ENCODE data around the gene RIC1. TPM values are rescaled to one million over a fixed set of nuclear protein-coding genes. Genes with fewer than 3 reads are reported as not detected.

The RIC1 gene
- total RNA-seq, 1 donor from 2014 or later = 23.9 TPM

DNA sequence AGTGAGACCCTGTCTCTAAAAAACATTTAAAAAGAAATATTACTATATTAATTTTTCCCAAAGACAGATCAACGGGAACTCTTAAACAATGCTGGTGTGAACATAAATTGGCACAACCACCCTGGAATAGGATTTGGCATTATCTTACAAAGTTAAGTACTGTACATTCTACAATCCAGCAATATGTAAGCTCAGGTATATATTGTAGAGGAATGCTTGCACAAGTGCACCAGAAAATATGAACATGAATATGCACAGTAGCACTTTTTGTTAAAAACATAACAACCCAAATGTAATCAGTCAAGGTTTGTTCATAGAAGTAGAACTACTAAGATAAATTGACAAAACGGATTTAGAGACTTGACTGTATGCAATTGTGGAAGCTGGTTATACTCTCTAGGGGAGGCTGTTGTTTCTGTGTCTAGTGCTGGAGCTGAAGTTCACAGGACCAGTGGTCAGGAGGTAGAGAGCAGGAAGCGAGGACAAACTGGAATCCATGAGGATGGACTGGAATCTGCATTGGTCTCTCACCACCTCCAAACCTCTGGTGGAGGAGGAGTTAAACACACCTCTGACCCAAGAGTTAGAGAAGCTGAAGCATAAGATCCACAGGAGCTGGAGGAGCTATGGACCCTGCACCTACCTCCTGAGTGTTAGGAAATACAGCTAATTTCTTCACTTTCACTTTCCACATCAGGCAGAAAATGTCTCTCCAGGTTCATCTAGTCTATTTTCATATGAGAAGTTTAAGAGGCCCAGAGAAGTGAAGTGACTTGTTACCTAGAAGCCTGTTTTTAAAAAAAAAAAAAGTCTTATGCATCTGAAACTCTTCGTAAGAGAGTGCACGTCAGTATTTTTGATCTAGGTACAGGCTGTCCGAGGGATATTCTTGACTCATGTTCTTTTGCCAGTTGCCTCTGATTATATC, 20.3 kb upstream of the RIC1 start:
- H3K36me3 ChIP-seq = no peaks in the 10 kb centered on the region
- ATAC-seq (peak; percentile 84), DNase-seq (no peak)
- no peaks in the 10 kb centered on the region for H3K27me3 ChIP-seq
- intact Hi-C loops (cut with DNase I) = no loop called here
- no peak for TF ChIP-seq CTCF (IDR thresholded peaks at IDR 0.05)
- no peaks in the 10 kb centered on the region for H3K9me3 ChIP-seq
- H3K4me3 ChIP-seq = peak overlapping the region; percentile 49
- peak overlapping the region; percentile 79 for H3K27ac ChIP-seq
- peaks cover 8% of the 10 kb centered on the region for H3K4me1 ChIP-seq

DNA sequence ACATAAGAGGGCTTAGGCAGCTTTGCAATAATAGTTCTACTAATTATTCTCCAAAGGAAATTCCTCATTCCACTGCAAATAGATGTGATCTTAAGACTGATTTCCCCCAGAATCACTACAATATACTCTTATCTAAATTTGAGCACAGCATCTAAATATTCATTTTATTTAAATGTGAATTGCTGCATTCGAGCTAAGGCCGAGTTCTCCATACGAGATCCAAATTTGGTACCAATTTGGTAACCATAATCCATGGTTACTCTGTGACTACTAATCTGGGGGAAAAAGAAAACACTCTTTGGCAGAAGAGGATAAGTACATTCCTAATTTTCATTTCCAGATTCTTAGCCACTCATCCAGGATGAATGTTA, 19.7 kb upstream of the RIC1 start:
- H3K4me1 ChIP-seq = peaks cover 8% of the 10 kb centered on the region
- no peak for TF ChIP-seq CTCF (IDR thresholded peaks at IDR 0.05)
- peak overlapping the region; percentile 49 for H3K4me3 ChIP-seq
- ATAC-seq (no peak), DNase-seq (no peak)
- no peaks in the 10 kb centered on the region for H3K9me3 ChIP-seq
- H3K27me3 ChIP-seq = no peaks in the 10 kb centered on the region
- H3K27ac ChIP-seq = peak overlapping the region; percentile 79
- intact Hi-C loops (cut with DNase I) = no loop called here
- H3K36me3 ChIP-seq = no peaks in the 10 kb centered on the region

- Histone ChIP-seq H3K36me3 (no peaks in the 10 kb centered on the region), H3K27me3 (no peaks in the 10 kb centered on the region), H3K4me3 (no peak overlapping the region), H3K9me3 (no peaks in the 10 kb centered on the region), H3K4me1 (peaks cover 8% of the 10 kb centered on the region), H3K27ac (no peak overlapping the region)
- no peak for DNase-seq
- intact Hi-C loops (cut with DNase I) = no loop called here
- ATAC-seq = no peak
- no peak for TF ChIP-seq CTCF (IDR thresholded peaks at IDR 0.05)
Measured at GRCh38 chr9:5610491-5610890, 18.4 kb upstream of the RIC1 start.

DNA sequence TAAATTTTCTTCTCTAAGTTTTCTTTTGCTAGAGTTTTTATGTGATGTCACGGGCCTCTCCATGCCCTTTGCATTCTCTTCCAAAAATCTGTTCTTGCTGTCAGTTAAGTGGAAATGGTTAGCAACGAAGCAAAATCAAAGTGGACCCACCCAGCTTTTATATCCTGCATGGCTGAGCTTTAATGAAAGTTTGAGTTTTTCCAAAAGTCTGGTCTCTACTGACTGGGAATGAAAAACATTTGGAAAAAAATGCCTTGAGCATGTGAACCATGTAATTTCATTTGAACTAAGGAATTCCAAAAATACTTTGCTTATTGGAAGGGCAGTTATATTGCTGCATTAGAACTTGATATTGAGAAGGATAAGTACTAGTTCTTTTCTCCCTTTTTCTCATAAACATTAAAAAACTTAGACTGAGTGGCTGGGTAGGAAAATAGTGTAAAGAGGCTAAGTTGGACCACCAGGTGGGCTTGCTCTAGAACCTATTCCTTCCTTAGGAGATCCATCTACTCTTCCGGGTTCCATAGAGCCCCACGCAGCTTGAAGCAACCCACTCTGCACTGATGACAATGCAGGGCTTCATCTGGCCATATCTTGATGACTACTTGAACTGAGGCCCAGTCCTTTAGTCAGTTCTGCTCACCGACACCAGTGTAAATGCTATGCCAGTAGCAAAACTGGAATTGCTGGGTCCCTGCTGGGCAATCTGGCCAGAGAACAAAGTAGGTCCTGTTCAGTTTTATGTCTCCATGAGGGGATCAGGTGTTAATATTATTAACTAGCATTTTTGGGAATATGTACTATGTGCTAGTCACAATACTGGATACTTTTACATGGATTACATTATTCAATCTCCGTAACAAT, 17.4 kb upstream of the RIC1 start:
- H3K4me1 ChIP-seq = peaks cover 8% of the 10 kb centered on the region
- TF ChIP-seq CTCF (IDR thresholded peaks at IDR 0.05) = no peak
- no peaks in the 10 kb centered on the region for H3K9me3 ChIP-seq
- H3K27me3 ChIP-seq = no peaks in the 10 kb centered on the region
- ATAC-seq (no peak), DNase-seq (no peak)
- no peak overlapping the region for H3K27ac ChIP-seq
- H3K4me3 ChIP-seq = no peak overlapping the region
- intact Hi-C loops (cut with DNase I) = no loop called here
- H3K36me3 ChIP-seq = no peaks in the 10 kb centered on the region

DNA sequence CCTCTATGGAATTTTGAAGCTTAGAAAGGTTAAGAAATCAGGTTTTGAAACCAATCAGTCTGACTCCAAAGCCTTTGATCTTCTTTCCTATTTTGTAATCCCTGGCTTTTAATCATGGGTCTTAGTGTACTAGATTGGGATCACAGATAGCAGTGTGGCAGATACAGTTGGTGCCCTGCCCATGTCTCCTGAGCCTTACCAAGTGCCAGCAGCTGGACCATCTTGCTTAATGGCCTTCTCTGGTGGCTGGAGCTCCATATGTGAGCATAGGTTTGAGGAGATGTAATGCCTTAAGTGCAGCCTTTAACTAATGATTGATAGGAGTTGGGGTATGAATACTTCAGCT, 16.7 kb upstream of the RIC1 start:
- no peak for TF ChIP-seq CTCF (IDR thresholded peaks at IDR 0.05)
- Histone ChIP-seq H3K4me3 (no peak overlapping the region), H3K27me3 (no peaks in the 10 kb centered on the region), H3K9me3 (no peaks in the 10 kb centered on the region), H3K27ac (no peak overlapping the region), H3K4me1 (peaks cover 8% of the 10 kb centered on the region), H3K36me3 (no peaks in the 10 kb centered on the region)
- no peak for ATAC-seq
- no peak for DNase-seq
- intact Hi-C loops (cut with DNase I) = no loop called here

Measured in upper lobe of right lung (tissue), 1 donor.